Activated CD8-positive, alpha-beta memory T cell treated with anti-CD3 and anti-CD28 coated beads for 1 hour (primary cell): ENCODE data around the gene AKAP13.

Experiments used
- DNase-seq, 2 donors: peaks; one replicate each; pipeline ENCODE4 v3.0.0-alpha.2; 2020; ENCODE audit warnings: low read depth in 1 of 2; ENCODE audit errors: extremely low read depth in 1 of 2

The AKAP13 gene

DNA sequence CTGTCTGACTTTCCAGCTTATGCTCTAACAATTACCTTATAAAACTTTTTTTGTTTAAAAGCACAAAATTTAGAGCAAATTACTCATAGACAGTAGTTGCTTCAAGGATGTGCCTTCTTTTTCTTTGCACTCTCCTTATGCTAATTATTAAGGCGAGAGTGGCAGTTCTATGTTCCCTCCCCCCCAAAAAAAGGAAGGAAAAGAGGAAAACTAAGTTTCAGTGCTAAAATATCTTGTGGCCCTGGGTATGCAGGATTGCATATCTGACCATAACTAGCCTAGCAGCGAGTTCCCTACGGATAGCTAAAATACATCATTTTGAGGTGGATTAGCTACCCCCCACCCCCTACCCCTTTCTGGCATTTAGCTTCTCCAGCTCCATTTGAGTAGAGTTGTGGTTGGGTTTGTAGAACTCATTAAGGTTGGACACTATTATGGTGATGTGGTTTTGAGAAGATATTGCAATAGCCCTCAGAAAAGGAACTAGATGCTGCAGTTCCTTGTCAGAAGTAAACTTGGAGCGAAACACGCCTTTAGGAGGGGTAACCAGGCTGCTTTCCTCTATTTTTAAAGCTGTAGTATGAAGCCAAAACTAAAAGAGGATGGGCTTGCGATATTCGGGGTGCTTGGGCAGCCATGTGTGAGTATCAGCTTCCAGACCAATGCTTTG, 174.6 kb downstream of the AKAP13 start:
- no peak for DNase-seq

DNA sequence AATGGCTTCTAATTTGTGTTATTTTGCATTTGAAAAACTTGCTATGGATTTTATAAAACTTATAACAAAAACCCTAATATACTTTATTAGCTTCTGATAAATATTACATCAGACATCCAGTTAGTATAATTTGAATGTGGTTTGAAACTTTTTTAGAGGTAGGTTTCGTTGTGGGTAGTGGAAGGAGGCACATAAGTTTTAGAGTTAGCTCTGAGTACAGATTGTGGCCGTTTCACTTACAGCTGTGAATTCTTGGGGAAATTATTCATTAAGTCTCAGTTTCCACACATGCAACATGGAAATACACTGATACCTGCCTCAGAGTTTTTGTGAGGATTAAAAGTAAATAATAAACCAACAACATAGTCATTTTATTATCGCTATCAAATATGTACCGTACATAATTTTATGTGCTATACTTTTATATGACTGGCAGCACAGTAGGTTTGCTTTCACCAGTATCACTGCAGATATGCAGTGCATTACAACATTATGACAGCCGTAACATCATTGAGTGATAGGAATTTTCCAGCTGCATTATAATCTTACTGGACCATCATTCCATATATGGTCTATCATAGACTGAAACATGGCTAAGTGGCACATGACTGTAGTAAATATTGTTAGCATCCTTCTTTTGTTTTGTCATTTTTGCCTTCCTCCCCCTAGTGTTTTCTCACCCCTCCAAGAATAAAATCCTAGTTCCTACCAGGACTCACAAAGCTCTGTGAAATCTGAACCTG, 175.6 kb downstream of the AKAP13 start:
- no peak for DNase-seq

DNA sequence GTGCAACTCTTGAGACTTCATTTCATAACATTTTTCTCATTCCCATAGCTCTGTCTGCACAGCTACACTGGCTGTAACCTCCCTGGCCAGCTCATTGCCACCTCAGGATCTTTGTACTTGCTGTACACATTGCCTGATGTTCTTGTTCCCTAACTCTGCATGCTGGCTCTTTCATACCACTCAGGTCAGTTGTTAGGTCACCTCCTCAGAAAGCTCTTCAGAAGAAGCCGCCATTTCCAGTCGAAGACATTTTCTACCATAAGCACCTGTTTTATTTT, 176.2 kb downstream of the AKAP13 start:
- no peak for DNase-seq

DNA sequence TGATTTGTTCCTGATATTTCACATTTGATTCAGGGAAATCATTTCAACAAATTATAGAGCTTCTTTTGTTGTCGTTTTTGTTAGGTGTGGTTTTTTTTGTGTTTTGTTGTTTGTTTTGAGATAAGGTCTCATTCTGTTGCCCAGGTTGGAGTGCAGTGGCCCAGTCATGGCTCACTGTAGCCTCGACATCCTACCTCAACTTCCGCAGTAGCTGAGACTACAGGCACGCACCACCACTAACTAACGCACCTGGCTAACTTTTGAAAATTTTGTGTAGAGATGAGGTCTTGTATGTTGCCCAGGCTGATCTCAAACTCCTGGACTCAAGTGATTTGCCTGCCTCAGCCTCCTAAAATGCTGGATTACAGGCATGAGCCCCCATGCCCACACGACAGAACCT, 177.0 kb downstream of the AKAP13 start:
- DNase-seq: no peak

DNA sequence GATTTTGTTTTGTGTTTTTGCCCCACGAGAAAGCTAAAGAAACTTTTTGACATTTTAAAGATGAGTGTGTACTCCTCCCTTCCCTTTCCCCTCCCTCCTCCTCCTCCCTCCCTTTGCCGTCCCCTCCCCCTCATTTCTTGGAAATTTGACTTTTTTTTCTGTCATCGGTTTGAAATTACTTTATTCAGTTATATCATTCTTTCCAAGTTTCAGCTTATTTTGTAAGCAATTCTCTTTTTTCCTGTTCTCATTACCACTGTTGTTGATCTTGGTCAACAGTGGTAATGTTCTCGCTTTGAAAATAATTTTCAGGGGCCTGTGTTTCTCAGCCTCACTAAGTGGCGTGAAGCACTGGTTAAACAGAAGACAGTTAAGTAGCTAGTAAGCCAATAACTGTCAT, 178.4 kb downstream of the AKAP13 start:
- no peak for DNase-seq

DNA sequence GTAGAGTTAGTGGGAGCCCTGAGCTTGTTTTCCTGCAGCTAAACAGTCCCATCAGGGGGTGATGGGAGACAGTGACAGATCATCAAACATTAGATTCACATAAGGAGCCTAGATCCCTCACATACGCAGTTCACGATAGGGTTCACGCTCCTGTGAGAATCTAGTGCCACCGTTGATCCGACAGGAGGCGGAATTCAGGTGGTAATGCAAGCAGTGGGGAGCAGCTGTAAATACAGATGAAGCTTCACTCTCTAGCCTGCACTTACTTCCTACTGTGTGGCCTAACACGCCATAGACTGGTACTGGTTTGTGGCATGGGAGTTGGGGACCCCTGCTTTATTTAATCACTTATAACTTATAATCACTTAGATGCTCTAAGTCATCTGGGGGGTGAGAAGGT, 179.1 kb downstream of the AKAP13 start:
- no peak for DNase-seq

DNA sequence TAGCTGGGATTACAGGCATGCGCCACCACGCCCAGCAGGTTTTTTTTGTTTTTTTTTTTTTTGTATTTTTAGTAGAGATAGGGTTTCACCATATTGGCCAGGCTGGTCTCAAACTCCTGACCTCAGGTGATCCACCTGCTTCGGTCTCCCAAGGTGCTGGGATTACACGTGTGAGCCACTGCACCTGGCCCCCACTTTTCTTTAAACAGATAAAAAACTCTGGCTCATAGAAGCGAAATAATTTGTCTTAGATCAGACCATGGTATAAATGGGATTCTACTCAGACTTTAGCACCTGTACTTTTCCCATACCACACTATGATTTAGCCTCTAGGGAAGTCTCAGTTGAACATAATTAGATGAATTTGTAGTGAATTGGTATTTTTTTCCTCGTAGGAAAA, 182.4 kb downstream of the AKAP13 start:
- no peak for DNase-seq

DNA sequence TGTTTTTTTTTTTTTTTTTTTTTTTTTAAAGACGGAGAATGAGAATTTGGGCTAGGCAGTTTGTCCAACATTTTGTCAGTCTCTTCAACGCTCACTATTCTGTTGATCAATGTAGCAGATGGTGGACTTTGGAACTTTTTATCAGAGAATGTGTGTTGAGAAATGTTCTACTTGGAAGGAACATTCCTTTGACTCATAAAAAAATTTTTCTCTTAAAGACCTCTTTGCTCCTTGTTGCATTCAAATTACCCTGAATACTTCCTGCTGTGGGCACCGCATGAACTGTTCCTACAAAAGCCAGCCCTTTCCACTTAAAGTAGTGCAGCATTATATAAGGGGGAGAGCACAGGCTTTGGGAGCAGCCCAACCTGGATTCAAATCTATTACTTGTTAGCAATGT, 182.9 kb downstream of the AKAP13 start:
- DNase-seq: no peak

DNA sequence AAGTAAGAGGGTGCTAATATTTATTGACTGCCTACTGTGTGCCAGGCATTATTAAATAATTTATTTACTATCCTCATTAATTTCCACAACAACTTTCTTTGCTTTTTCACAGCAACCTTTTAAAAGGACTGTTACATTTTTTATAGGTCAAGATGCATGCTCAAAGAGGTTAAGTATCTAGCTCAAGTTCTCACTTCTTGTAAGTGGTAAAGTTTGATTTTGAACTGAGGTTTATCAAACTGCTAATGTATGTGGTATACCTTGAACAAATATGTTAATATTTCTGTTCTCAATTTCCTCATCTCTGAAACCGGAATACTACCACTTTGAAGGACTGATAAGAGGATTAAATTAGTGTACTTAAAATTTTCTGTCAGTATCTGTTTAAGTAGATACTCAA, 183.3 kb downstream of the AKAP13 start:
- DNase-seq: no peak

DNA sequence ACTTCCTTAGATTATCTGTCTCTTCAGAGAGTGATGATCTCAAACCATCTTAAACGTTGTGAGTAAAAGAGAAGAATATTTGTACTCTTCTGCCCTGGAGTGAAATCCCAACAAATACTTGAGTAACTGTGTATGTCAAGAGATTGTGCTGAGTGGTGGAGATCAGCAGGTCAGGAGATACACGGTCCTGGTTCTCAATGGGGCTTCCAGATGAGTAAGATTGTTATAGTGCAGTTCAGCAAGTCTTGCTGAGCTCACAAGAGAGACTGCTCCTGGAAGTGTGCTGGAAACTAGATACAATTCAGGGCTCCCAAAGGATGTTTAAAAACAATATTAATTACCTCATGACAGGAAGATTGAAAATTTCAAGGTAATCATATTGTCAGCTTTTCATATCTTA, 184.3 kb downstream of the AKAP13 start:
- no peak for DNase-seq

DNA sequence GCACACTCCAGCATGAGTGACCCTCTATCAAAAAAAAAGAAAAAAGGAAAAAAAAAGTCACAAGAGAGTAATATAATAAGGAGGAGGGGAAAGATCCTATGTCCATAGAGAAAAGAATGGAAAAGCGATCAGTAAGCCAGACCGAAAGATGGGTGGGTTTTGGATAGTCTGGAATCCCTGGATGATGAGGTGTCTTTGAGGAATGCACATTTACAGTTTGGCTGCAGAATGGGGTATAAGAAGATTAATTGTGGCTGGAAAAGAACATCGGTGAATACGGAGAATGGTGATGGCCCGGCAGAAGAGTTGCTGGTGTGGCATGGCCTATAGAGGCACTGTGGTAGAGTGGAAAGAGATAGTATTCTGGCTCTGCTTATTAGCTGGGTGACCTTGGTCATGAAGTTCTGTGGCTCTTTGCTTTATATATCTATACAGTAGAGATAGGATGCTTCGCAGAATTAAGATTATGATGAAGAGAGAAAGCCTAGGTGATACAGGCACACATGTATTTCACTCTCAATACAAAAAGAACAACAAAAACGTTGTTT, 187.9 kb downstream of the AKAP13 start:
- DNase-seq: no peak

DNA sequence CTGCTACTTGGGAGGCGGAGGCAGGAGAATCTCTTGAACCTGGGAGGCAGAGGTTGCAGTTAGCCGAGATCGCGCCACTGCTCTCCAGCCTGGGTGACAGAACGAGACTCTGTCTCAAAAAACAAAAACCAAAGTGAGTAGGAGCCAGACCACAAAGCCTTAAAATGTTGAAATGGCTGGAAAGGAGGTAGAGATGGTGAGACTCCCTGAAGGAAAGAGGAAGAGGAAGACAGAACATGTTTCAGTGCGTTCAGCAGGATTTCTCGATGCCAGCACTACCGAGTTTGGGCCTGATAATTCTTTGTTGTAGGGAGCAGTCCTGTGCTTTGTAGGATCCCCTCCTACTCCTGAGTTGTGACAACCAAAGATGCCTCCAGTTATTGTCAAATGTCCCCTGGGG, 189.9 kb downstream of the AKAP13 start:
- DNase-seq: no peak

DNA sequence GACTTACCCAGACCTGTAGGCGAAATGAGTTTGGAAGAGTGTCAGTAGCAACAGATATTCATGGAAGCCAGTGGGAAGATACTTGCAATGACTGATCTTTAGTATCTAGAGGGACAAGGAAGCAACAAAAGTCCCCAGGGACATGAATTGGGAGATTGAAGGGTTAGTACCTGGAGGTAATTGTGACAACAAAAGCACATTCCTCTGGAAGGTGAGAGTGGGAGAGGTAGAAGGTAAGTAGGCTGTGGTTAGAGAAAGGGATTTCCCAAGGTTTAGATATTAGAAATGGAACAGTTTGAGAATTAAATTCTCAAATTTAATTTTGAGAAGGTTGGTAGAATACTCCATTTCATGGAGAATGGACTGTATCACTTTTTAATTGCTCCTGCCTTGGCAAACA, 191.4 kb downstream of the AKAP13 start:
- DNase-seq: no peak

DNA sequence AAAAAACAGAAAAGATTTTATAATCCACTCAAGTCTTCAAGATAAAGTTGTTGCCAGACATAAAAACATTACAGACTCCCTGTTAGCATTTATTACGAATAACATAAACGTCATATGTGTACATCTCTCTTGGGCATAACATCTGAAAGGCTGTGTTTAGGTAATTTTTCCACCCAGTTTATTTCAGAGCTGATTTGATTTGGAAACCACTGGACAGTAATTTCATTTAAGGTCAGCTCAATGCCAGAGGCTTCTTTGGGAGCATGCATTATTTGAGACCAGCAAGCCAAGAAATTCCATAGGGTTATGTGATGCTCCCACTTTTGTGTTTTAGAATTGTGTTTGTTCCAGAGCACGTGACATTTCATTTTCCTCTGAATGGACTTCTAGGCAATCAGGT, 196.0 kb downstream of the AKAP13 start:
- DNase-seq: no peak

DNA sequence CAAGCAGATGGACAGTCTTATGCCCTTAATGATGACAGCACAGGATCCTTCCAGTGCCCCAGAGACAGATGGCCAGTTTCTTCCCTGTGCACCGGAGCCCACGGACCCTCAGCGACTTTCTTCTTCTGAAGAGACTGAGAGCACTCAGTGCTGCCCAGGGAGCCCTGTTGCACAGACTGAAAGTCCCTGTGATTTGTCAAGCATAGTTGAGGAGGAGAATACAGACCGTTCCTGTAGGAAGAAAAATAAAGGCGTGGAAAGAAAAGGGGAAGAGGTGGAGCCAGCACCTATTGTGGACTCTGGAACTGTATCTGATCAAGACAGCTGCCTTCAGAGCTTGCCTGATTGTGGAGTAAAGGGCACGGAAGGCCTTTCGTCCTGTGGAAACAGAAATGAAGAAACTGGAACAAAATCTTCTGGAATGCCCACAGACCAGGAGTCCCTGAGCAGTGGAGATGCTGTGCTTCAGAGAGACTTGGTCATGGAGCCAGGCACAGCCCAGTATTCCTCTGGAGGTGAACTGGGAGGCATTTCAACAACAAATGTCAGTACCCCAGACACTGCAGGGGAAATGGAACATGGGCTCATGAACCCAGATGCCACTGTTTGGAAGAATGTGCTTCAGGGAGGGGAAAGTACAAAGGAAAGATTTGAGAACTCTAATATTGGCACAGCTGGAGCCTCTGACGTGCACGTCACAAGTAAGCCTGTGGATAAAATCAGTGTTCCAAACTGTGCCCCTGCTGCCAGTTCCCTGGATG, 198.7 kb downstream of the AKAP13 start:
- no peak for DNase-seq

DNA sequence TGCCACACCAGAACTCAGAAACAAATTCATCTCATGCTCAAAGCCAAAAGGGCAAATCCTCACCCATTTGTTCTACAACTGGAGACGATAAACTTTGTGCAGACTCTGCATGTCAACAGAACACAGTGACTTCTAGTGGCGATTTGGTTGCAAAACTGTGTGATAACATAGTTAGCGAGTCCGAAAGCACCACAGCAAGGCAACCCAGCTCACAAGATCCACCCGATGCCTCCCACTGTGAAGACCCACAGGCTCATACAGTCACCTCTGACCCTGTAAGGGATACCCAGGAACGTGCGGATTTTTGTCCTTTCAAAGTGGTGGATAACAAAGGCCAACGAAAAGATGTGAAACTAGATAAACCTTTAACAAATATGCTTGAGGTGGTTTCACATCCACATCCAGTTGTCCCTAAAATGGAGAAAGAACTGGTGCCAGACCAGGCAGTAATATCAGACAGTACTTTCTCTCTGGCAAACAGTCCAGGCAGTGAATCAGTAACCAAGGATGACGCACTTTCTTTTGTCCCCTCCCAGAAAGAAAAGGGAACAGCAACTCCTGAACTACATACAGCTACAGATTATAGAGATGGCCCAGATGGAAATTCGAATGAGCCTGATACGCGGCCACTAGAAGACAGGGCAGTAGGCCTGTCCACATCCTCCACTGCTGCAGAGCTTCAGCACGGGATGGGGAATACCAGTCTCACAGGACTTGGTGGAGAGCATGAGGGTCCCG, 199.7 kb downstream of the AKAP13 start:
- DNase-seq: no peak

DNA sequence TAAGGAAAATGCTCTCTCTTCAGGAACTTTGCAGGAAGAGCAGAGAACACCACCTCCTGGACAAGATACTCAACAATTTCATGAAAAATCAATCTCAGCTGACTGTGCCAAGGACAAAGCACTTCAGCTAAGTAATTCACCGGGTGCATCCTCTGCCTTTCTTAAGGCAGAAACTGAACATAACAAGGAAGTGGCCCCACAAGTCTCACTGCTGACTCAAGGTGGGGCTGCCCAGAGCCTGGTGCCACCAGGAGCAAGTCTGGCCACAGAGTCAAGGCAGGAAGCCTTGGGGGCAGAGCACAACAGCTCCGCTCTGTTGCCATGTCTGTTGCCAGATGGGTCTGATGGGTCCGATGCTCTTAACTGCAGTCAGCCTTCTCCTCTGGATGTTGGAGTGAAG, 200.5 kb downstream of the AKAP13 start:
- DNase-seq: peak in 1 of 2 donors; percentile 18

DNA sequence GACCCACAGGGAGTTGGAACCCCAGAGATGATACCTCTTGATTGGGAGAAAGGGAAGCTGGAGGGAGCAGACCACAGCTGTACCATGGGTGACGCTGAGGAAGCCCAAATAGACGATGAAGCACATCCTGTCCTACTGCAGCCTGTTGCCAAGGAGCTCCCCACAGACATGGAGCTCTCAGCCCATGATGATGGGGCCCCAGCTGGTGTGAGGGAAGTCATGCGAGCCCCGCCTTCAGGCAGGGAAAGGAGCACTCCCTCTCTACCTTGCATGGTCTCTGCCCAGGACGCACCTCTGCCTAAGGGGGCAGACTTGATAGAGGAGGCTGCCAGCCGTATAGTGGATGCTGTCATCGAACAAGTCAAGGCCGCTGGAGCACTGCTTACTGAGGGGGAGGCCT, 201.1 kb downstream of the AKAP13 start:
- no peak for DNase-seq

DNA sequence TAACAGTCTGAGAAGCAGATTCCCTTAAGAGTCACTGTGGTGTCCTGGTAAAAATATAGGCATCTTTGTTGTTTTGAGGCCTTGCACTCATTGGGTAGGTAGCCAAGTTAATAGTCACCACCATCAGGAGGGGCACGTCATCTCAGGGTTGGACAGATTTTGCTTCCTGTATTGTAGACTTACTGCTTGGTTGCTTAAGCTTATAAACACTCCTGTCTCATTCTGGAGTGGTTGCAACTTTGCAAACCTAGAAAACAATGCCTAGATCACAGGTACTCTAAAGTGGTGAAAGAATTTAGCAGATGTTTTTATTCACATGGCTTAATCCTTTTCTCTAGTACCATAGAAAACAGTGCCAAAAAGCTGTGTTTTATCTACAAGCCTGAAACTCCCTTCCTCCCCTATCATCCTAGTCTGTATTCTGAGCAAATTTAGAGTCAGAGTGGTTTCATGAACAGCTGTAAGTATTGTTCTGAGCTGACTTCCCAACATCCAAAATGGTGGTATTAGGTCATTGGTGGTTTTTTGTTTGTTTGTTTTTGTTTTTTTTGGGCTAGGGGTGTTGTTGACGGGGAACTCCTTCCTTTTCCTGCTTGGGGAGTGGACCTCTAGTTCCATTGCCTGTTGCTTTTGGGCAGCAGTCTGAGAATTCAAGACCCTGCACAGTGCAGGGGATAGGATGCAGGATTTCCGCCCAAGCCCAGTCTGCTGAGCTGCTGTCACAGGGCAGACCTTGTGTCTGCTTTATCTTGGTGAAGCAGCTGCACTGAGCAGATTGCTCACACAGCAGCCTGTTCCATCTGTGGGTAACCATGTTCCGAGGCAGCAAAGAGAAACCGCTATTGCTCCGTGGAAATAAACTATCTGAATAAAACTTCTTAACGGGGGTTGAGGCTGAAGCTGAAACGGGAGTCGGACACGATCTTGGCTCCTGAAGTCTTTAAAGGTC, 202.0 kb downstream of the AKAP13 start:
- DNase-seq: peak; percentile 34 to 49

DNA sequence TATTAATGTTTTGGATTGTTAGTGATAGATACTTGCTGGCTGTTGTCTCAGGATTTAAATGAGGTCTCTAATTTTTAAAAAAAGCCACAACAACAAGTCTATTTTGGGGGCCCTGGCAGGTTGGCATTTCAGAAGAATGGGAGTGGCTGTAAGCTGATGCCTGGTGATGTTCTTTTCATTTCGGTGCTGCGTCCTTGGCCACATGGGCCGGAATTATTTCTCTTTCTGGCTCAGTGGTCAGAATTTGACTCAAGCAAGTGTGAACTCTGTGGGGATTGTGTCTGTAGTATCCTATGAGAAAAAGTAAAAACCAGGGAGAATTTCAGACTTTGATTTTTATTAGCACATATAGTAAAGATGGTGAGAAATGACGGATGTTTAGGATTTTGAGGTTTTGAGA, 203.0 kb downstream of the AKAP13 start:
- no peak for DNase-seq
